Parathyroid adenoma (tissue), 2 donors: ENCODE measurements around the gene SLC2A4.

Source experiments
- H2AFZ ChIP-seq: fragments of 300-600 bp; sonication (generic); one replicate; pipeline ENCODE4 v1.7.0; 2017; ENCODE audit warnings: antibody characterized with exemption, mild to moderate bottlenecking
- H3K27ac ChIP-seq: fragments of 300-600 bp; sonication (generic); one replicate; pipeline ENCODE4 v1.7.0; 2017
- H3K27me3 ChIP-seq: fragments of 300-600 bp; sonication (generic); one replicate; pipeline ENCODE4 v1.7.0; 2017; ENCODE audit warnings: low read length; ENCODE audit not compliant: control insufficient read depth, insufficient read depth
- H3K36me3 ChIP-seq: fragments of 300-600 bp; sonication (generic); one replicate; pipeline ENCODE4 v1.7.0; 2017; ENCODE audit warnings: low read length; ENCODE audit not compliant: control insufficient read depth, insufficient read depth
- H3K4me1 ChIP-seq: fragments of 300-600 bp; sonication (generic); one replicate; pipeline ENCODE4 v1.7.0; 2017; ENCODE audit warnings: control low read depth
- H3K4me2 ChIP-seq: fragments of 300-600 bp; sonication (generic); one replicate; pipeline ENCODE4 v1.7.0; 2017; ENCODE audit warnings: low read length
- H3K4me3 ChIP-seq: fragments of 300-600 bp; sonication (generic); one replicate; pipeline ENCODE4 v1.7.0; 2017; ENCODE audit warnings: low read depth, low read length
- H3K79me2 ChIP-seq: fragments of 300-600 bp; sonication (generic); one replicate; pipeline ENCODE4 v1.7.0; 2017; ENCODE audit warnings: control low read depth
- H3K9ac ChIP-seq: fragments of 300-600 bp; sonication (generic); one replicate; pipeline ENCODE4 v1.7.0; 2017; ENCODE audit warnings: mild to moderate bottlenecking
- H3K9me3 ChIP-seq: fragments of 300-600 bp; sonication (generic); one replicate; pipeline ENCODE4 v1.7.0; 2017; ENCODE audit warnings: low read length; ENCODE audit not compliant: control insufficient read depth
- TF ChIP-seq, protein P1 (sequence below): fragments of 300-600 bp; sonication (generic); IDR thresholded peaks from one replicate; pipeline ENCODE4 v1.7.0; 2017; ENCODE audit warnings: antibody characterized with exemption, mild to moderate bottlenecking
- donor health status: primary hyperparathyroidism.

SLC2A4 gene

DNA sequence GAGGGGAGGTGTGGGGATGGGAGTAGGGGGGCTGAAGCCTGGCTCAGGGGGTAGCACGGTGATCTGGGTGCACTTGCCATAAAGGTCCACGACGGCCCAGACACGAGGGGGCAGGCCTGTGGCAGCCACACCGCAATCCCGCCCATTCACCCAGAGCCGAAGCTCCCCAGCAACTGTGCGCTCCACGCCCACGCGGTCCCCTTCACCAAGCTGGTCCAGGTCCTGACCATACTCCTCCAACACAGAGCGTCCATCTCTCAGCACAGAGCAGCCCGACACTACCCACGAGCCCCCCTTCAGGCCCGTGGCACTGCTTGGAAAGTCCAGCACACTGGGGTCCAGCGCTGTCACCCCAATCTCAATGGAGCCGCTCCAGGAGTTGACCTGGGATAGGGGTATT, 46.0 kb downstream of the SLC2A4 start:
- H3K27me3 ChIP-seq, result no peaks in the 10 kb centered on the region
- peaks cover 9% of the 10 kb centered on the region for H3K4me1 ChIP-seq
- no peak overlapping the region for H3K27ac ChIP-seq
- H3K79me2 ChIP-seq, result peaks cover 7% of the 10 kb centered on the region
- H3K4me2 ChIP-seq, result no peak overlapping the region
- no peak overlapping the region for H3K9ac ChIP-seq
- H2AFZ ChIP-seq, result no peak overlapping the region
- H3K9me3 ChIP-seq, result no peaks in the 10 kb centered on the region
- no peaks in the 10 kb centered on the region for H3K36me3 ChIP-seq
- TF ChIP-seq, protein P1, sequence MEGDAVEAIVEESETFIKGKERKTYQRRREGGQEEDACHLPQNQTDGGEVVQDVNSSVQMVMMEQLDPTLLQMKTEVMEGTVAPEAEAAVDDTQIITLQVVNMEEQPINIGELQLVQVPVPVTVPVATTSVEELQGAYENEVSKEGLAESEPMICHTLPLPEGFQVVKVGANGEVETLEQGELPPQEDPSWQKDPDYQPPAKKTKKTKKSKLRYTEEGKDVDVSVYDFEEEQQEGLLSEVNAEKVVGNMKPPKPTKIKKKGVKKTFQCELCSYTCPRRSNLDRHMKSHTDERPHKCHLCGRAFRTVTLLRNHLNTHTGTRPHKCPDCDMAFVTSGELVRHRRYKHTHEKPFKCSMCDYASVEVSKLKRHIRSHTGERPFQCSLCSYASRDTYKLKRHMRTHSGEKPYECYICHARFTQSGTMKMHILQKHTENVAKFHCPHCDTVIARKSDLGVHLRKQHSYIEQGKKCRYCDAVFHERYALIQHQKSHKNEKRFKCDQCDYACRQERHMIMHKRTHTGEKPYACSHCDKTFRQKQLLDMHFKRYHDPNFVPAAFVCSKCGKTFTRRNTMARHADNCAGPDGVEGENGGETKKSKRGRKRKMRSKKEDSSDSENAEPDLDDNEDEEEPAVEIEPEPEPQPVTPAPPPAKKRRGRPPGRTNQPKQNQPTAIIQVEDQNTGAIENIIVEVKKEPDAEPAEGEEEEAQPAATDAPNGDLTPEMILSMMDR, result no peak
- no peak overlapping the region for H3K4me3 ChIP-seq

DNA sequence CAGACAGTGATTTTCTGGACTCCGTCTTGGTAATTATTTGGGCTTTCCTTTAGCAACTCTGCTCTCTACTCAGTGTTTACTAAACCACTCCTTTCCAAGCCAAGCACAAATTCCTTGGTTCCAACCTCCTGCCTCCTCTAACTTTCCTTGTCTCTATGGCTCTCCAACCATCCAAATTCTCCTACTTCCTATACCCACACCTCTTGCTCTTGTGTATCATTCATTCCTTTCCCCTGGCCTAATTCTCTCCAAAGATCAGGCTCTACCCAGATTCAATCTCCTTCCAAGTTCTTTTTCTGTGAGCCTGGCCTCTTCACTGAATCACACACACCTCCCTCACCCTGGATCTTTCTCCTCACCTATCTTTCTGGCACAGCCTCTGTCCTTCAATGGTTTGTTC, 46.5 kb downstream of the SLC2A4 start:
- H3K36me3 ChIP-seq, result no peaks in the 10 kb centered on the region
- H3K9ac ChIP-seq, result no peak overlapping the region
- peaks cover 7% of the 10 kb centered on the region for H3K79me2 ChIP-seq
- H3K4me3 ChIP-seq, result peak overlapping the region; percentile 95
- H3K27ac ChIP-seq, result peak overlapping the region; percentile 94
- no peak overlapping the region for H2AFZ ChIP-seq
- no peaks in the 10 kb centered on the region for H3K9me3 ChIP-seq
- TF ChIP-seq, protein P1, result no peak
- H3K4me2 ChIP-seq, result peak overlapping the region; percentile 97
- no peaks in the 10 kb centered on the region for H3K27me3 ChIP-seq
- peaks cover 9% of the 10 kb centered on the region for H3K4me1 ChIP-seq

DNA sequence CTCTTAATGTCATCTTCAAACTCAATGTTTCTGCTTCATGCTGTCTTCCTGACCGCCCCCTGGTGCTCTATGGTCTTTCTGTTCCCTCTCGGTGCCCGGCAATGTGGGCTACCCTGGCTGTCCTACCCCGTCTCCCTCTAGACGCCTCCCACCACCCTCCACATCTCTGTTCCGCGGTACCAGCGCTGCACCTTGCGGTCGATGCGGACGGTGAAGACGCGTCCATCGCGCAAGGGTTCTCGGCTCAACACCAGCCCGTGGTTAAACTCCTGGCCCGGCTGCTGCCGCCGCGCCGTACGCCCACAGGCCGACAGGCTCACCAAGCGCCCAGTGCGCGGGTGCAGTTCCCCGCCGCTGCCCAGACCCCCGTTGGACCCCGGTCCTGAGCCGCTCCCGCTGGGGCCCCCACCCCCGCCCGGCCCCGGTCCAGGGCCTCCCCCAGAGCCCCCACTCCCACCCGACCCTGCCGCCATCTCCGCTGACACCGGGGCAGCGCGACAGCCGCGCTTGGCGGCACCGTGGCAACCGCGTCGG, 47.4 kb downstream of the SLC2A4 start, which contains the start of gene NEURL4:
Gene NEURL4, minus strand, starts transcription at position 496 of the 534 bp plus-strand sequence. Its CDS starts 23 bp downstream, at position 473.
- H3K9ac ChIP-seq, result peak within 1 kb of the TSS; percentile 8
- H3K4me3 ChIP-seq, result peak within 1 kb of the TSS; percentile 95
- peaks cover 9% of the 10 kb centered on the region for H3K4me1 ChIP-seq
- peak within 1 kb of the TSS; percentile 94 for H3K27ac ChIP-seq
- H3K36me3 ChIP-seq, result no peaks in the 10 kb centered on the region
- no peaks in the 10 kb centered on the region for H3K27me3 ChIP-seq
- peak within 1 kb of the TSS; percentile 81 for H2AFZ ChIP-seq
- H3K79me2 ChIP-seq, result peaks cover 2% of the 10 kb centered on the region
- H3K4me2 ChIP-seq, result peak within 1 kb of the TSS; percentile 97
- no peaks in the 10 kb centered on the region for H3K9me3 ChIP-seq
- TF ChIP-seq, protein P1, result no peak

DNA sequence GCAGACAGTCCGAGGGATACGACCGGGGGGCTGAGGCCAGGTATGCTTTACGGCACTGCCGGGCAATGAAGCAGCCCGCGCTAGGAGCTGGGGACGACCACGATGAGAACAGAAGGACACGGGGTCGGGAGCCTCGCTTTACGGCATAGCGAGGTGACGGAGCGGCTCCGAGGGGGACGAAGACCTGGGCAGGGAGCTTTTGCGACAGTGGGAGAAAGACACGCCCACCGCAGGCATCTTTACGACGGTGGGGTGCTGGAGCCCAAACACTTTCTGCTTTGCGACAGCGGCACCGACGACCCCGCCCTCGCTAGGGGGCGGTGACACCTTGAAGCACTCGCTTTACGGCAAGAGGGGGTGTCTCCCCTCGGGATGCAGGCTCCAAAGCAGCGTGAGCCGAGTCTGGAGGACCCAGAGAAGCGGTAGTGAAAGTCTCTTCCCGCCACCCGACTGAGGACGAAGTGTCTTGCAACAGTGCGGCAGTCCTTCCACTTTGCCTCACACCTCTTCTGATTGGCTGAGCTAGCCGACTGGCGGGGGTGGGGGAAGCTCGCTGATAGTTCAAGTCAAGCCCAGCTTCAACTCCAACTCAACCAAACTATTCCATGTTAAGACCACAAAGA, 48.0 kb downstream of the SLC2A4 start:
- Histone ChIP-seq H3K4me3 (peak overlapping the region; percentile 95), H3K9ac (no peak overlapping the region), H3K79me2 (peaks cover 2% of the 10 kb centered on the region), H3K4me2 (peak overlapping the region; percentile 96), H3K36me3 (no peaks in the 10 kb centered on the region), H3K4me1 (peaks cover 9% of the 10 kb centered on the region), H3K27me3 (no peaks in the 10 kb centered on the region), H3K27ac (peak overlapping the region; percentile 94), H3K9me3 (no peaks in the 10 kb centered on the region), H2AFZ (peak overlapping the region; percentile 81)
- TF ChIP-seq, protein P1, result peak; percentile 8
